A549 (cell line): Measurements from ENCODE around the gene FRMD3.

Source experiments
- CTCF ChIP-seq: fragments of >200 bp; sonication (Bioruptor Twin); formaldehyde crosslinking; IDR thresholded peaks from 3 replicates; pipeline ENCODE4 v1.5.1; 2016
- REST ChIP-seq: fragments of 200-600 bp; sonication (generic); IDR thresholded peaks from 2 replicates; pipeline ENCODE4 v1.6.1; 2016; ENCODE audit warnings: antibody characterized with exemption, mild to moderate bottlenecking, moderate library complexity

- TF ChIP-seq CTCF (no peak), REST (no peak)
Measured at GRCh38 chr9:83240671-83241070, 297.5 kb downstream of the FRMD3 start.
